DMS 273 treated with DMSO at 0.1 percent for 48 hours (cell line): ENCODE results near the gene TMEM132D.
"Not testable (repeated sequence)": the region's sequence is repeated elsewhere in the genome, so short reads cannot be mapped to it uniquely, and the experiment has no call there.

Source experiments
- DNase-seq: peaks from one replicate; lab custom pipeline; 2025; lab: John Stamatoyannopoulos, UW

Gene TMEM132D

DNA sequence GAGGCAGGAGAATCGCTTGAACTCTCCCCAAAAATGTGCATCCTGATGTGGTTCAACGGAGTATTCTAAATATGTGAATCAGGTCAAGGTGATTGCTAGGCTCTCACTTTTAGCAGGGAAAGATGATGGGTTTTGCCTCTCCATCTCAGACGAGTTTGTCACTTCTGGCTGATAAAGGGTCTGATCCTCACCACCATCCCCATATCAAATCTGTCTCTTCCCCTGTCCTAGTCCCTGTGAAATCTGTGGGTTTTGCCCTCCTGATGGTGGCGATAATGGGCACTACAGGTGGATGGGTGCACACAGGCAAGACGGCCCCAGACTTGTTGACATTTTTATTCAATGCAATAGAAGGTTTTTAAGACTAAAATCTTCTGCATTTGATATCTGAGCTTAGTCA is 665.9 kb downstream of the TMEM132D start:
- no peak for DNase-seq

DNA sequence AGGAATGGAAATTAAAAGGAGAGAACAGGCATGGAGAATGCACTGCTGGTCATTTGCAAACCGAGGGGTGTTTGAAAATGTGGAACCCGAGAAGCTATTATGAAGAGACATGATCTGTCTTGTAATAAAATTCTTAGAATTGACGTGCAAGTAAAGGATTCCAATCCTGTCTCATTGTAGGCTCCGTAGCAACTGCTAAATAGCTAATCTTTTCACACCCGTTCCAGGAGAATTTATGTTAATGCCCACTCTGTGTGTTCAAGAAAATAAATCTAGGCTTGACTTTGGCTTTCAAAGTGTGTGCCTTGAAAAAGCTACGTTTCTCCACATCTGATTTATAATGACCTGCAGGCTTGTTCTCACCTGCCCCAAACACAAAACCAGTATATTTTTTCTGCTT is 669.6 kb downstream of the TMEM132D start:
- DNase-seq: no peak

DNA sequence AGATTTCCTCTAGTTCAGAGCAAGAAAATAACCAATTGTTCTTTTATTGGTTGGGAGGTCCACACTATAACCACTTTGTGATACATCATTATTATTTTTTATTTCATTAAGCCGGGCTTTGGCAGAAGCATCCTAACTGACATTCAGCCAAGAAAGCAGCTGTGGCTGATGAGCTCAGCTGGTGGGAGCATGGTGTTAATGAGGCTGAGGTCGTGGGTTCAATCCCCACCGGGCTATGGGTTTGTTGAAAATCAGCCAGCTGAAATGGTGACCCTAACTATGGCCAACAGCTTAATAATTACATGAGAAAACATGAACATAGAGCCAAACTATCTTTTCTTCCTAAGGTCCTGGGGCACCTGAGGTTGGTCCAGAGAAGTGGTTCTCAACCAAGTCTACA is 672.3 kb downstream of the TMEM132D start:
- no peak for DNase-seq

DNA sequence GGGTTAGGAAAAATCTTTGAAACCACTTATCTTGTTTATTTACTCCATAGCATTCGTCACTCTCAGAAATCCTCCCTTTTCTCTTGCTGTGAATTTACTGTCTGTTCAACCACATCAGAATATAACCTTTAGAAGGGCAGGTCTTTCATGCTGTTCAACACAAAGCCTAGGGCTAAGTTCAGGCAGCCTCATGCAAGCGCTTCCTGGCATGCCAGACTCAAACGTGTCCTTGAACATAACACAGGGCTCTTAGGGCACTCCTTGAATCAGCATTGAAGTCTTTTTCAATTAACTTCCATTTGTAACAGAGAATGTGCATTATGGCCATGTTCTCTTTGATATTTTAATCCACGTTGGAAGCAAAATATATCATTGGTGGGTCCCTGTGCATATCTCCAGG is 672.8 kb downstream of the TMEM132D start:
- no peak for DNase-seq

DNA sequence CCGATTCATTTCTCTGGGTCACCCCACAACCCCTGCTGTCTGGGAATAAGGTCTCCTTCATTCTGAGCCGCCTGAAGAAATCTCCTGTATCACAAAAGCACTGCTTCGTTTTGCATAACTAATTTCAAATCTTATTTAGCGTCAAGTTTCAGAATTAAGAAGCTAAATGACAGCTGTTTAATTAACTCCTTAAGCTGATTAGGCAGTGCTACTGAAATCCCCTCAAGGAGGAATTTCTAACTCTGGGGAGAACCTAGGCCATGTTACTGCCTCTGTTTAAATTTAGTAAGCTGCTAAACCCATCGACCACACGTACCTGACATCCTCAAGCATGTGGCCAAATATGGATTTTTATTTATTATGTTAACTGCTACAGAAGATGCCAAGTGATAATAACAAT is 677.0 kb downstream of the TMEM132D start:
- DNase-seq: no peak

DNA sequence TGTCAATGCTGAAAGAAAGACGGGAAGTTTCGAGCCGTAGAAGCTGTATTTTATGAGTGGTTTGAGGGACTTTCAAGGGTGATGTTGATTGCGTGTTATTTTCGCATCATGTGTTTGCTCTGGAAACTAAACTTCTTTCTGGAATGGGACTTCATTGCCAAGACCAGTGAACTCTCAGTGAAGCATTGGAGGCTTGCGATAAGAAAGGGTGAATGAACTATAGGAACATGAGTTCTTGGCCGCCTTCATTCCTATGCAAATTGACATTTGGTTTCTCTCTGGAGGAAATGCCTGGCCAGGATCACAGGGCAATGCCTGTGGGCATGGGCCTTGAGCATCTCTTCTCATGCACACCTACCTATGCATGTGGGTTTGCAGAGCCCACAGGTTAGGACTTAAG is 677.8 kb downstream of the TMEM132D start:
- no peak for DNase-seq

DNA sequence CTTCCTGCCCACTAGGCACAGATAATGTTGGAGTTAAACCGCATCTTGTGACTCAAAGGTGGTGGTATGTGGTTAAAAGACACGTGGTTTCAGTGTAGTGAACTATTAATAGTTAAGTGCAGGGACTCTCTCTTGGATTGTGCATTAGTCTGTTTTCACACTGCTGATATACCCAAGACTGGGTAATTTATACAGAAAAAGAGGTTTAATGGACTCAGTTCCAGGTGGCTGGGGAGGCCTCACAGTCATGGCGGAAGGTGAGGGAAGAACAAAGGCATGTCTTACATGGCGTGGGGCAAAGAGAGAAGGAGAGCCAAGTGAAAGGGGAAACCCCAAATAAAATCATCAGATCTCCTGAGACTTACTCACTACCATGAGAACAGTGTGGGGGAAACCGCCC is 688.3 kb downstream of the TMEM132D start:
- DNase-seq: no peak

DNA sequence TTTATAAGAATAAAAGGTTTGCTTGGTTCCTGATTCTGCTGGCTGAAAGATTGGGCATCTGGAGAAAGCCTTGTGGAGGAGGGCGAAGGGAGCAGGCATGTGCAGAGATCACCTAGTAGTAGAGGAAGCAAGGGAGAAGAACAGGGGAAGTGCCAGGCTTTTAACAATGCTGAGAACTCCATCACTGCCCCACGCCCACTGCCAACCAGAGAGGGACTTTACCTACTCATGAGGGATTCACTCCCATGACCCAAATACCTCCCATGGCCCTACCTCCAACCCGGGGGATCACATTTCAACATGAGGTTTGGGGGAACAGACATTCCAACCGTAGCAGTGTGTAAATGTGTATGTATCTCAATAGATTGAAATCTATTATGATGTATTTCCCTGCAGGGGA is 690.3 kb downstream of the TMEM132D start:
- DNase-seq: no peak

DNA sequence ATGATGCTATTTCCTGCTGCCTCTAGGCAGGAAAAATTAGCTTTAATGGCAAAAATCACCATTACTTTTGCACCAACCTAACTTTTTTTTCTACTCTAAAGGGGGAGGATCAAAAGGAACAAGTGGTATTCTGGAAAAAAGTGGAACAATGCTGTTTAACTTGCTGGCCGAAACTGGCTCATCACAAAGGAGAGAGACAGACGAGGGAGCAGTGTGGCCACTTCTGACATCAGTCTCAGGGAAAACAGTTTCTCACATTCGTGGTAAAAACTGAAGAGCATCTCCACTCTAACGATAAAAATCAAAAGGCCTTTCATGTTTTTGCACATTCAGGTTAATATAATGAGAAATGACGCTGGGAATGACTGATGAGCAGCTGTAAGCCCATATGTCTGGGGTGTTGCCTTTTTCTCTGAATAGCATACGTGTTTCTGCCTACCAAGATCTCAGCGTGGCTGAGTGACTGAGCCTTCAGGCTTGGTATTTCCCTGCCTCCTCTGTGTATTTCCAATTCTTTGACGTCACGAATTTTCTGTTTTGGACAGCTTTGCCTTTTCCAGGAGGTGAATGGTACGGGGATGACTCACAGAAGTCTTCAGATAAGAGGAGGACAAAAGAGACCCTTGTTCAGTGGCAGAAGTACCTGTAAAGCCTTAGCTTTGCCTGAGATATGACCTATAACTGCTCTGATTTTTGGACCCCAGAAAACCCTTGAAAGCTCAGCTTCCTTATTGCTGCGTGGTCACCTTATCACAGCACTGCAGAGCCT is 691.8 kb downstream of the TMEM132D start:
- no peak for DNase-seq

DNA sequence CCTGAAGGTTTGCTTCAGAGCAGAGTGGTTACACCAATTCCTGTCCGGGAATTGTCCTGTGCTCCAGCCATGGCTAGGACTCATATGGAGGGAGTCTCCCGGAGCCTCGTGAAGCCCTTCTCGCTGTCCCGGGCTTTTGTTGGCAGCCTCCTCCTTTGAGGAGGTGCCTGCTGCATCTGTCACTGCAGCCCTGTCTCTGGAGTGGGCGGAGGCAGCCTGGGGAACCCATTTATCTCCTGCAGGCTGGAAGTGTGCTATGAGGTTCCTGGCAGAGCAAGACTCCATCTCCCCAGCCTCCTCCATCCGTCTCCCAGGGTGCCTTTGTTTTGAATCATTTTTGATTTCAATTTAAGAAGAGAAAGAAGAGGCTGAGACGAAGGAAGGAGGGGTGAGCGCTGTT is 695.3 kb downstream of the TMEM132D start:
- DNase-seq: no peak

DNA sequence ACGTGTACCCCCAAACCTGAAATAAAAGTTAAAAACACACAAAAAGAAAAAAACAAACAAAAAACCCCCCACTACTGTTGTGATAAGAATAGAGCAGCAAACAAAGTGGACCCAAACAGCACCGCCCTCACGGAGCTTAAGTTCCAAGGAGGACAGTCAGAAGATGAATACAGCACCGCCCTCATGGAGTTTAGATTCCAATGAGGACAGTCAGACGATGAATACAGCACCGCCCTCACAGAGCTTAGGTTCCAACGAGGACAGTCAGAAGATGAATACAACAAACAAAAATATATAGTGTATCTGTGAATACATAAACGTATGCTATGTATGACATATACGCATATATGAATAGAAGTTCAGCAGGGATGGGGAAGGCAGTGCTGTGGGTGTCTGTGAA is 696.7 kb downstream of the TMEM132D start:
- no peak for DNase-seq

DNA sequence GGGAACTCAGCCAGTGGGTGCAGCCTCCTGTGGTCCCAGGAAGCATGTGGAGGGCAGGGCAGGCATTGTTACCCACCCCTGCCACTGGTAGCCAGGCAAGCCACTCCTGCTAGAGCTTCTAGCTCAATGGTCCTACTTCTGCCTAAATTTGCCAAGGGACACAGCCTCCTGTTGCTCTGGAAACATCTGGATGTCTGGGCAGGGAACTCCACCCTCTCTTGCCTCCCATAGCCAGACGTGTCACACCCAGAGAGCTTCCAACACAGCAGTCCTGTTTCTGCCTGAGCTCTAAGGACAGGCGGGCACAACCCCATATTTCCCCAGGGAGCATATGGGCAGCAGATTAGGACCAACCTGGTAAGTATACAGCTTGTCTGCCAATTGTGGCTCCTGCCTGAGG is 700.4 kb downstream of the TMEM132D start:
- DNase-seq: no peak

DNA sequence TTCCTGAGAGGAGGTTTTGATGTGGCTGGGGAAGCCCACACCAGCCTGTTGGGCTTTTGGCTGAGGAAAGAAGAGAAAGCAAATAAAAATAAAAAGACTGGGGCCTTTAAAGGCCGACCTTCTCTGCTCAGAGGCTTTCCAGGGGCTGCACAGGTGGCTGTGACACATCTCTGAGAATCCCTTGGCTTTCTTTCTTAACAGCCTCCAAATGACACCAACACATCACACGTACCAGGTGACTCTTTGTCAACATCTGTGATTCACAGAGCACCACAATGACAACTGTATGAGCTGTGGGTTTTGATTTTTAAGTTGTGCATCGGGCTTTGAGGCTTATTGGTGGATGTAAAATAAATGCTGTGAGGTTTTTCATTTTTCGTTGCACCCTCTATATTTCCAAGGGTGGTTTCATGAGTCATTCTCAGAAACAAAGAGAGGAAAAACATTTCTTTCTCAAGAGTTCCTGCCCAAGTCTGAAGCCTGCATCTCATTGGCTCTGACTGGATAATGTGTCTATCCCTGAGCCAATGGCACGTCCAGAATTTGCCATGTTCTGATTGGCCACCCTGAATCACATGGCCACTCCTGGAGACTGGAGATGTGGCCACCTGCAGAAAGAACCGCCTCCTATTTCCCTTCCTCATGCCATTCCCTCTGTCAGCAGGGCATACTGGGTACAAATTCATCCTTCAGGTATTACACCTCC is 701.6 kb downstream of the TMEM132D start:
- DNase-seq: no peak

DNA sequence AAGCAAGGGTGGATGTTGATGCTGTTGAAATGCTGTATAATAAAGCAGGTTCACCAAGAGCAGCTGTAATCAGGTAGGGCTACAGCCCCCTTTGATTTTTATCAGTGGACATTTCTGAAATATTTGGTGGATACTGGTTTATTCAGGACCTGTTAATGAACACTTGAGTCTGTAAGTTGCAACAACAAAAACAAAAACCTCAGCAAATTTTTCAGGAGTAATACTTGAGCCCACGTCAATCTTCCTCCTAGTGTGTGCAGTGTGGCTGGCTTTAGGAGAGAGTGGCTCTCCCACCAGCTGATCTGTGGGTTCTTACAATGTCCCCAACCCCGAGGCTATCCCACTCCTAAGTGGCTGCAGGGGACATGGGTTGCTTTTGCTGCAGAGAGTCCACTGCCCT is 702.8 kb downstream of the TMEM132D start:
- DNase-seq: no peak

DNA sequence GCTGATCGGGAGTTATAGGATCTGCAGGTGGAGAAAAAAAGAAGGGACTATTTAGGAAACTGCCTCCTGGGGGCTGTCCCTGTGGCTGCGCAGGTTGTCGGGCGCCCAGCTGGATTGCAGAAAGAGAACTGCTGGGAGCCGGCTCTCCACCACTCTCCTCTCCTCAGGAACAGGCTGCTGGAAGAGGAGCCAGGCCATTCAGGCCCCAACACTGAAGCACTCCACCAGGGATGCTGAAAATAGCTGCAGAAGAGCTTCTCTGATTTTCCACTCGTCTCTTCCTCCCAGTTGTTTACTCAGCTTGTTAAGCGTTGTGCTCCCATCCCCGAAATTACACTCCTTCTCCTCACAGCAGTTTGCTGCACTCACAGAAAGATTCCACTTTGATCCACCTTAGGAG is 703.2 kb downstream of the TMEM132D start:
- no peak for DNase-seq

DNA sequence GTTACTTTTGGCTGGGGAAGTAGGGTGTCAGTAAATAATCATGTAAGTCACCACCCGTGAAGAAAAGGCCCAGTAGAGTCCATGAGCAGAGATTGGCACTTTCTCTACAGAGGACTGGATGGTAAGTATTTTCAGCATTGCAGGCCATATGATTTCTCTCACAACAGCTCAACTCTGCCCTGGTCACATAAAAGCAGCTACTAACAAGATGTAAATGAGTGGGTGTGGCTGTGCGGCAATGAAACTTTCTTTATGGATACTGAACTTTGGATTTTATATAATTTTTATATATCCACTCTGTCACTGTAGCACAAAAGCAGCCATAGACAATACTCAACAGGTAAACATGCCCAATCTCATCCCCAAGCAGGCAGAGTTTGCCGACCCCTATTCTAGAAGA is 706.9 kb downstream of the TMEM132D start:
- no peak for DNase-seq

DNA sequence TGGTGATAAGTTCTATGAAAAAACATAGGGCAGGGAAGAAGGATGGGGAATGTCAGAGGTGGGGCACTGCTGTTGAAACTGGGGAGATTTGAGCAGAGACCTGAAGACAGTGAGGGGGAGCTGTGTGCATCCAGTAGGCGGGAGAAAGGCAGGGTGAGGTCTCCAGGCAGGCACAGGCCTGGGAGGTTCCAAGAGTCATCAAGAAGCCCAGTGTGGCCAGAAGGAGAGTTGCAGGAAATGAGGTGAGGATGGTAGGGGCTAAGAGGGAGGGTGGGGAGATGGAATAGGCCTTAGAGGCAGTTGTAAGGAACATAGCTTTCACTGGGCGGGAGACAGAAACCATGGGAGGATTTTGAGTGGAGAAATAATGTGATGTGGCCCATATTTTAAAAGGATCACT is 708.7 kb downstream of the TMEM132D start:
- no peak for DNase-seq

DNA sequence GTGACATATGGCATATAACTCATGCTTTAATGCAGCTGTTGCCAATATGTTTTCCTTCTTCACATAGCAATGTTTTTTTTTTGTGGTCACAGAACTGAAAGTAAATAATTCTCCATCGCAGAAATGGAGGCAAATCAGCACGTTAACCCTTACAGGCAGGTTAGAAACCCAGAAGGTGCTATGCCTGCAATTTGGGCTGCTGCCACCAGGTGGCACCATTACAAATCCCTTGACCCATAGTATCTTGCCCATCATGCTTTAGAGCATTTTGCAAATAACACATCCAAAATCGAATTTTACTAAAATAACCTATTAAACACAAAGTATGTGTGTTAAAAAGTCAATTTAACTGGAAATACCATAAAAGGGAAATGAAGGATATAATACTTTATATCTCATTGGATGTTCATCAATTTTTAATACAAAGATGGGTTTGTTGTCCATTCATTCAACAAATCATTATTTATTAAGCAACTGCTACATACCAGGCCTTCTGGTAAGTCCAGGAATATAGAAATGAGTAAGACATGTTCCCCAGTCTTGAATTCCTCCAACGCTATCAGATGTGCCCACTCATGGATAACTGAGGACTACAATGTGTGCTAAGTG is 710.5 kb downstream of the TMEM132D start:
- no peak for DNase-seq

DNA sequence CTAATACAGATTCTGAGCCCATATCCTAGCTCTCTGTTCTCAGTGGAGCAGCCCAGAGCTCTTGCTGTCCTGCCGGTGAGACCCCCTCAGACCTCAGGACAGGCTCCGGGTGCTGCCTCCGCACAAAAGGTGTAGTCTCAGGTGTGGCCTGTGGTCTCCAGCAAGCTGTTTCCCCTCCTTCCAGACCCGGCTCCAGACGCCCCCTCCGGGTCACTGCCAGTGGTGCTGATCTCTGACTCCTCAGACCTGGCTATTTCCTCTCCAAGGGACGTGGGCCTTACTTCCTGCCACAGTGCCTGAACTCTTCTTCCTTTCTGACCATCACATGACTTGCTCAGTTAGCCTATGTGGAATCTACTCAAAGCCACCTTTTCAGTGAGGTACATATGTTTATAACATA is 713.0 kb downstream of the TMEM132D start:
- no peak for DNase-seq

DNA sequence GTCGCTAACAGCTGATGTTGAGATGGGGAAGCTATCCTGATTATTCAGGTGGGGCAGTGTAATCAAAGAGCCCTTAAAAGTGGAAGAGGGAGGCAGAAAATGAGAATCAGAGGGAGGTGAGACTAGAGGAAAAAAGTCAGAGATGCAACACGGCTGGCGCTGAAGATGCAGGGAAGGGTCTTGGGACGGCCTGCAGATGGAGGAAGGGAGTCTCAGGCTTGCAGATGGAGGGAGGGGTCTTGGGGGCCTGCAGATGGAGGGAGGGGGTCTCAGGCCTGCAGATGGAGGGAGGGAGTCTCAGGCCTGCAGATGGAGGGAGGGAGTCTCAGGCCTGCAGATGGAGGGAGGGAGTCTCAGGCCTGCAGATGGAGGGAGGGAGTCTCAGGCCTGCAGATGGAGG is 713.9 kb downstream of the TMEM132D start:
- not testable (repeated sequence) for DNase-seq

DNA sequence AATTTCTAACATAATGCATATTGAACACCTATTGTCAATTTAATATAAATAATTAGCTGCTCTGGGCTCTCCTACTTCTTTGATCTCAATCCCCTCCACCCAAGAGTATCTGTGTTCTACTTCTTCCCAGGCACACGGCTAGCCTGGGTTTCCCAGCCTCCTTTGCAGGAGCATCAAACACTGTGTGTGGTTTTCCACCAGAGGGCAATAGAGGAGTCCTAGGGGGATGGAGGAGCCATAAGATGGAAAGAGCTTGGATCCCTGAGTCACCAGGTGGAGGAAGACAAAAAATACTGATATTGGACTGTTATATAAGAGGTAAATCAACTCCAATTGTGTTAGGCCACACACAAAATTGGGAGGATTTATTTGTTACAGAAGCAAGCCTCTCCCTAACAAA is 716.9 kb downstream of the TMEM132D start:
- no peak for DNase-seq

DNA sequence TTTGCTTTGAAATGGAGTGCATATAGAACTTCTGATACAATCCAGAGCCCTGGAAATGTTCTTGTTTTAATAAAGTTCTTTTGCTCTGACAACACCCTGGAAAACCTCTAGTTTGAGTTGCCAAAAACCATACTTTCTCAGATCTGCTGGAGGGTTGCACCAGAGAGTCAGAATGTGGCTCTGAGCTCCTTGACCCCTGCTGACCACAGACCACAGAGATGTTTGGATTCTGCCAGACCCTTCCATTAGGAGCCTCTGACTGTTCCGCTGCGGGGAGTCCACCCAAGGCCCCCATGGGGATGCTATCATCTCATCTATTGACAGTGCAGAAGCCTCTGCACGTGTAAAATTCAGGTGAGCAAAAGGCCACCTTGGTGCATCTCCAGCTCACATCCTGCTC is 718.0 kb downstream of the TMEM132D start:
- DNase-seq: no peak

DNA sequence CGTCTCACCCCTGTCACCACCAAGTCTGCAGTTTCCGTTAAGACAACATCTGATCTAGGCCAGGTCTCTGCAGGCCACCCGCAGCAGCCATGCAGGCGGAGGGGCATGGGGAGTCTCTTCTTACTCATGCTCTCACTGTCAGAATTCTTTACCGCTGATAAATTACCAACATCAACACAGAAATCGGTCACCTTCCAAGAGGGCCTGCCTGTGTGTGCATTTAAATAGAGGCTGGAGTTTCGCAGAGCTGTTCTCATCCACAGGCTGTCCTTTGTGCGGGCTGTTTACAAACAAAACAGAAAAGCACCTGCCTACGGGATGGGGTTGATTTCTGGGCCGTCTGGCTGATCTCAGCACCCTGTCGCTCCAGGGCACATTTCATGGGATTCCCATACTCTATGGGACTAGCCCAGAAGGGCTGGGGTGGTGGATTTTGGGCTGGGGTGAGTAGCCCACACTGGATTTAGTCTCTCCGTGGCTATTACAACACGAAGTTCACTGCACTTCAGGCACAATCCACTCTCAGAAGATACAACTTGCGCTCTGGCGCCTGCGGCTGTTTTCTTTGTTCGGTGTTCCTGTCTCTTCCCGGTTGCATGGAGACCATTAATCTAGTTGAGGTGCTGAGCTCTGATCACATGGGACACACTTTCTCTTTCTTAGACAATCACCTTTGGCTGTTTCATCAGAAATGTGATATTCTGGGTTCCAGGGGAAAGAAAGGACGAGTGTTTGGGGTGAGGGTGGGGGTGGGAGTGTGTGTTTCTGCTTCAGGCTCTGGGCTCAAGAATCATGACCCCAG is 719.5 kb downstream of the TMEM132D start:
- no peak for DNase-seq
